Hepatocyte (in vitro differentiated cells): ENCODE results near the gene FAM114A2.

Experiments used
- CTCF ChIP-seq: fragments of 200-600 bp; sonication (generic); IDR thresholded peaks from 2 replicates; pipeline ENCODE4 v1.5.1; 2016; ENCODE audit warnings: antibody characterized with exemption, mild to moderate bottlenecking; ENCODE audit not compliant: poor library complexity
- EZH2 ChIP-seq: fragments of 200-600 bp; sonication (generic); IDR thresholded peaks from 2 replicates; pipeline ENCODE4 v1.6.1; 2016; ENCODE audit warnings: antibody characterized with exemption, mild to moderate bottlenecking, borderline replicate concordance

- TF ChIP-seq CTCF (no peak), EZH2 (no peak)
Observed at GRCh38 chr5:153952057-153952456, 86.7 kb downstream of the FAM114A2 start.
